ENCODE data around the gene IMPG2. TPM values are rescaled to one million over a fixed set of nuclear protein-coding genes. Genes with fewer than 3 reads are reported as not detected.

IMPG2 gene
- total RNA-seq (2014; rRNA removed; shearing (Covaris generic)) = 0.03 and 0.10 TPM in 2 replicates
- total RNA-seq (2022) = not detected in 2 replicates
- Bru-seq, nascent RNA = percentile 32 among the genes with signal in this experiment
- BruChase-seq, experiment 1, labeled RNA remaining after a 6-hour chase = percentile 22 among the genes with signal in this experiment
- percentile 29 among the genes with signal in this experiment for BruChase-seq, experiment 2, labeled RNA remaining after a 2-hour chase
- long read RNA-seq = 0 reads

GRCh38 chr3:101320475-101320874 is at the start of gene IMPG2:
Gene IMPG2 (minus strand): TSS chr3:101320575. CDS start chr3:101320372, 203 bp downstream.
- DNase-seq (ENCODE audit: low spot score) = no peak
- no peak within 1 kb of the TSS for H3K4me3 ChIP-seq (ENCODE audit: low read depth, low read length, poor library complexity, severe bottlenecking)
- H3K9me3 ChIP-seq (ENCODE audit: low read length) = no peaks in the 10 kb centered on the region
- no peak within 1 kb of the TSS for H2AFZ ChIP-seq (ENCODE audit: low read length)
- H3K36me3 ChIP-seq (ENCODE audit: insufficient read depth, low read length) = no peaks in the 10 kb centered on the region
- TF ChIP-seq CTCF (conservative IDR thresholded peaks at IDR 0.05; ENCODE audit: low read length) (no peak), EZH2phosphoT487 (IDR thresholded peaks at IDR 0.05; ENCODE audit: borderline replicate concordance, low read depth, low read length) (no peak)
- H3K27ac ChIP-seq (ENCODE audit: low read depth, low read length, poor library complexity, severe bottlenecking) = no peak within 1 kb of the TSS
- BruUV-seq (replicated peaks) = no TSS peak
- ChIA-PET POLR2A (interaction anchor here (0.6 to 1.8 kb wide), 7 partner anchors 10 to 529 kb away, joined by 3 to 9 read pairs (median 3); no protein-coding TSS in a partner anchor), CTCF (ENCODE audit: unreplicated experiment) (no interaction called here)
- intact Hi-C loops (cut with micrococcal nuclease; ENCODE audit: unreplicated experiment) = no loop called here
- H3K9me2 ChIP-seq (ENCODE audit: insufficient read depth, low read length) = no peaks in the 10 kb centered on the region
- H3K4me2 ChIP-seq (ENCODE audit: low read length) = no peak within 1 kb of the TSS
- H3K79me2 ChIP-seq (ENCODE audit: insufficient read depth, low read depth, low read length) = no peaks in the 10 kb centered on the region
- no peaks in the 10 kb centered on the region for H4K20me1 ChIP-seq (ENCODE audit: insufficient read depth, low read length)
- H3K4me1 ChIP-seq (ENCODE audit: insufficient read depth, low read length, poor library complexity, severe bottlenecking) = no peaks in the 10 kb centered on the region

DNA sequence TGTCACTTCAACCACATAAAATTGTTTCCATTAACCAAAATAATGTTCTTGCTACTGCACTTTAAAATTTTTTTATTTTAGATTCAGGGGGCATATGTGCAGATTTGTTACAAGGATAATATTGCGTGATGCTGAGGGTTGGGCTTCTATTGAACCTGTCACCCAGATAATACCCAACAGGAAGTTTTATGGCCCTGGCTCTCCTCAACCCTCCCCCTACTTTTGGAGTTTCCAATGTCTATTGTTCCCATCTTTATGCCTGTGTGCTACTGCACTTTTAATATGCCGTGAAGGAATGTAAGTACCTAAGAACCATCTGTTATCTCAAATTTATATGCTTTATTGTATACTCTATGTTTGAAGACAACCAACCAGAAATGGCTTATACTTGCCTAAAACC is 42.0 kb upstream of the IMPG2 start:
- H3K36me3 ChIP-seq (ENCODE audit: insufficient read depth, low read length) = 0 out of 2 replicates have a peak, but pooled peaks cover 3% of the 10 kb centered on the region
- TF ChIP-seq CTCF (conservative IDR thresholded peaks at IDR 0.05; ENCODE audit: low read length) (no peak), EZH2phosphoT487 (IDR thresholded peaks at IDR 0.05; ENCODE audit: borderline replicate concordance, low read depth, low read length) (no peak)
- DNase-seq (ENCODE audit: low spot score) = no peak
- no peak overlapping the region for H3K27ac ChIP-seq (ENCODE audit: low read depth, low read length, poor library complexity, severe bottlenecking)
- no peaks in the 10 kb centered on the region for H3K4me1 ChIP-seq (ENCODE audit: insufficient read depth, low read length, poor library complexity, severe bottlenecking)
- intact Hi-C loops (cut with micrococcal nuclease; ENCODE audit: unreplicated experiment) = no loop called here
- POLR2A ChIA-PET = no interaction called here
- no peaks in the 10 kb centered on the region for H4K20me1 ChIP-seq (ENCODE audit: insufficient read depth, low read length)
- H3K79me2 ChIP-seq (ENCODE audit: insufficient read depth, low read depth, low read length) = no peaks in the 10 kb centered on the region
- no peaks in the 10 kb centered on the region for H3K9me3 ChIP-seq (ENCODE audit: low read length)
- no peak overlapping the region for H3K4me2 ChIP-seq (ENCODE audit: low read length)
- no peak overlapping the region for H2AFZ ChIP-seq (ENCODE audit: low read length)
- CTCF ChIA-PET (ENCODE audit: unreplicated experiment) = no interaction called here
- H3K4me3 ChIP-seq (ENCODE audit: low read depth, low read length, poor library complexity, severe bottlenecking) = no peak overlapping the region
- no peaks in the 10 kb centered on the region for H3K9me2 ChIP-seq (ENCODE audit: insufficient read depth, low read length)
- no TSS peak for BruUV-seq (replicated peaks)

GRCh38 chr3:101351829-101352228 is 31.5 kb upstream of the IMPG2 start:
- no peak for DNase-seq (ENCODE audit: low spot score)
- Histone ChIP-seq H3K9me2 (ENCODE audit: insufficient read depth, low read length) (no peaks in the 10 kb centered on the region), H3K4me2 (ENCODE audit: low read length) (no peak overlapping the region), H3K9me3 (ENCODE audit: low read length) (no peaks in the 10 kb centered on the region), H3K36me3 (ENCODE audit: insufficient read depth, low read length) (no peaks in the 10 kb centered on the region), H2AFZ (ENCODE audit: low read length) (no peak overlapping the region), H4K20me1 (ENCODE audit: insufficient read depth, low read length) (no peaks in the 10 kb centered on the region), H3K79me2 (ENCODE audit: insufficient read depth, low read depth, low read length) (no peaks in the 10 kb centered on the region), H3K27ac (ENCODE audit: low read depth, low read length, poor library complexity, severe bottlenecking) (no peak overlapping the region), H3K4me1 (ENCODE audit: insufficient read depth, low read length, poor library complexity, severe bottlenecking) (no peaks in the 10 kb centered on the region), H3K4me3 (ENCODE audit: low read depth, low read length, poor library complexity, severe bottlenecking) (no peak overlapping the region)
- no peak for TF ChIP-seq CTCF (conservative IDR thresholded peaks at IDR 0.05; ENCODE audit: low read length)
- no peak for TF ChIP-seq EZH2phosphoT487 (IDR thresholded peaks at IDR 0.05; ENCODE audit: borderline replicate concordance, low read depth, low read length)
- ChIA-PET CTCF (ENCODE audit: unreplicated experiment) (no interaction called here), POLR2A (interaction anchor here (1.0 kb wide), 1 partner anchor 13 kb away, joined by 5 read pairs; no protein-coding TSS in a partner anchor)
- no TSS peak for BruUV-seq (replicated peaks)
- intact Hi-C loops (cut with micrococcal nuclease; ENCODE audit: unreplicated experiment) = no loop called here

Data from OCI-LY7 (cell line).